Panc1 (cell line): ENCODE measurements around the gene ALDH6A1. TPM values are rescaled to one million over a fixed set of nuclear protein-coding genes. Genes with fewer than 3 reads are reported as not detected.

Experiments
- ATAC-seq: fragments of 200-7000 bp; cut with Tn5 transposase; 2 replicates; pipeline ENCODE4 v1.9.1; 2020; ENCODE audit warnings: mild to moderate bottlenecking, moderate library complexity
- BruUV-seq: library from RNA; stranded (reverse); fragments of 400-500 nt; replicated peaks from 2 replicates; lab custom pipeline; 2021; lab: Mats Ljungman, UMichigan
- CTCF ChIA-PET: fragments of 300-600 bp; sonication (Branson Sonifier 250); formaldehyde crosslinking; loops from one replicate; lab custom pipeline; 2022; ENCODE audit warnings: antibody characterized with exemption; lab: Charles Lee
- POLR2A ChIA-PET: fragments of 300-600 bp; sonication (Branson Sonifier 250); formaldehyde crosslinking; loops from one replicate; lab custom pipeline; 2022; ENCODE audit warnings: antibody characterized with exemption; lab: Charles Lee
- DNase-seq: peaks from one replicate; pipeline ENCODE4 v3.0.0-alpha.2; 2010; ENCODE audit warnings: low read depth, low spot score
- H3K27ac ChIP-seq: 2 replicates; pipeline ENCODE4 v1.5.1; 2011; ENCODE audit warnings: mild to moderate bottlenecking, low read length, inconsistent platforms
- H3K27me3 ChIP-seq: fragments of 200-500 bp; sonication (Bioruptor generic); 2 replicates; pipeline ENCODE4 v1.6.0; 2014; ENCODE audit warnings: low read length, inconsistent platforms; ENCODE audit not compliant: control insufficient read depth, insufficient read depth
- H3K36me3 ChIP-seq: fragments of 200-500 bp; sonication (Bioruptor generic); 2 replicates; pipeline ENCODE4 v1.5.1; 2014; ENCODE audit warnings: inconsistent platforms, mild to moderate bottlenecking, low read length, moderate library complexity; ENCODE audit not compliant: control insufficient read depth, insufficient read depth
- H3K4me1 ChIP-seq: 2 replicates; pipeline ENCODE4 v1.5.1; 2011; ENCODE audit warnings: inconsistent platforms, mild to moderate bottlenecking, low read length, moderate library complexity; ENCODE audit not compliant: control insufficient read depth, insufficient read depth
- H3K4me3 ChIP-seq, 2 experiments: 2 replicates each; pipeline ENCODE4 v1.5.1; 2011 to 2012; ENCODE audit warnings: low read depth in 2 of 2, low read length in 2 of 2, mild to moderate bottlenecking in 2 of 2, inconsistent platforms in 1 of 2, moderate library complexity in 1 of 2
- H3K9me3 ChIP-seq: fragments of 200-500 bp; sonication (Bioruptor generic); 2 replicates; pipeline ENCODE4 v1.5.1; 2014; ENCODE audit warnings: low read depth, mild to moderate bottlenecking, inconsistent platforms, low read length, moderate library complexity; ENCODE audit not compliant: control insufficient read depth, insufficient read depth
- POLR2AphosphoS5 ChIP-seq: IDR thresholded peaks from 2 replicates; pipeline ENCODE4 v1.6.1; 2012; ENCODE audit warnings: mild to moderate bottlenecking, low read depth, low read length, moderate library complexity
- SIN3A ChIP-seq: IDR thresholded peaks from 2 replicates; pipeline ENCODE4 v1.6.1; 2012; ENCODE audit warnings: low read depth, mild to moderate bottlenecking, low read length, moderate library complexity, borderline replicate concordance; ENCODE audit not compliant: insufficient read depth
- TCF7L2 ChIP-seq: IDR thresholded peaks from 2 replicates; pipeline ENCODE4 v1.6.1; 2011; ENCODE audit warnings: mild to moderate bottlenecking, low read depth, low read length, inconsistent platforms
- in situ Hi-C: cut with HindIII; loops from 2 replicates; pipeline ENCODE4 v1.10.0; 2016; ENCODE audit warnings: low sequenced_read_pairs, low pct_unique_long_range_greater_than_20kb
- intact Hi-C: fragments of 100-400 bp; cut with micrococcal nuclease; formaldehyde crosslinking; loops from one replicate; pipeline ENCODE4 v1.10.0; 2022; ENCODE audit not compliant: unreplicated experiment
- total RNA-seq: library from RNA; stranded (reverse); gene quantifications from one replicate; pipeline ENCODE4 v1.2.1, GENCODE V29; 2021; ENCODE audit not compliant: unreplicated experiment
- TF ChIP-seq, protein P1 (sequence below), 2 experiments: IDR thresholded peaks; 2 replicates each; pipeline ENCODE4 v1.6.1; 2011 to 2012; ENCODE audit warnings: low read depth in 2 of 2, control low read depth in 1 of 2, low read length in 1 of 2, mild to moderate bottlenecking in 1 of 2, moderate library complexity in 1 of 2; ENCODE audit not compliant: insufficient read depth in 1 of 2
- TF ChIP-seq, protein P2 (sequence below): fragments of 450-650 bp; IDR thresholded peaks from 2 replicates; pipeline ENCODE4 v1.5.1; 2017; ENCODE audit warnings: mild to moderate bottlenecking

The ALDH6A1 gene
- total RNA-seq, 1 experiment from 2014 or later, result 2.1 TPM

DNA sequence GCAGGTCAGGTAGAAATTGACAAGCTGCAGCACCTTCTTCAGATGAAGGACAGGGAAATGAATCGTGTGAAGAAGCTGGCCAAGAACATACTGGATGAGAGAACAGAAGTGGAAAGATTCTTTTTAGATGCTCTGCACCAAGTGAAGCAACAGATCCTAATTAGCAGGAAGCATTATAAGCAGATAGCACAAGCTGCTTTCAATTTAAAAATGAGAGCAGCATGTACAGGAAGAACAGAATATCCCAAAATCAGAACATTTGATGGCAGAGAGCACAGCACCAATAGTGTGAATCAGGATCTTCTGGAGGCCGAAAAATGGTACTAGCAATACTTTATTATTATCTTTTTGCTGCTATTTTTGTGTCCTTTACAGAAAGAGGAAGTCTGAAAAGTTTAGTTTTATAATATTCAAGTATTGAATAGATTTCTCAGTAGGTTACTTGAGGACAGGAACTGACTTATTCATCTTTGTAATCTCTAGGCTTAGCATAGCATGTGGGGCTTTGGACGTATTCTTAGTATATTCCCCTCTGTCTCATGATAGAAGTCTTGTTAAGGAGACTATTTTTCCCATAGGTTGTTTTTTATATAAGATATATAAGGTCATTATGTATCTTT, 34.3 kb downstream of the ALDH6A1 start:
- no peaks in the 10 kb centered on the region for H3K9me3 ChIP-seq
- H3K27ac ChIP-seq, result no peak overlapping the region
- H3K4me1 ChIP-seq, result no peaks in the 10 kb centered on the region
- no peak for ATAC-seq
- TF ChIP-seq, protein P1, sequence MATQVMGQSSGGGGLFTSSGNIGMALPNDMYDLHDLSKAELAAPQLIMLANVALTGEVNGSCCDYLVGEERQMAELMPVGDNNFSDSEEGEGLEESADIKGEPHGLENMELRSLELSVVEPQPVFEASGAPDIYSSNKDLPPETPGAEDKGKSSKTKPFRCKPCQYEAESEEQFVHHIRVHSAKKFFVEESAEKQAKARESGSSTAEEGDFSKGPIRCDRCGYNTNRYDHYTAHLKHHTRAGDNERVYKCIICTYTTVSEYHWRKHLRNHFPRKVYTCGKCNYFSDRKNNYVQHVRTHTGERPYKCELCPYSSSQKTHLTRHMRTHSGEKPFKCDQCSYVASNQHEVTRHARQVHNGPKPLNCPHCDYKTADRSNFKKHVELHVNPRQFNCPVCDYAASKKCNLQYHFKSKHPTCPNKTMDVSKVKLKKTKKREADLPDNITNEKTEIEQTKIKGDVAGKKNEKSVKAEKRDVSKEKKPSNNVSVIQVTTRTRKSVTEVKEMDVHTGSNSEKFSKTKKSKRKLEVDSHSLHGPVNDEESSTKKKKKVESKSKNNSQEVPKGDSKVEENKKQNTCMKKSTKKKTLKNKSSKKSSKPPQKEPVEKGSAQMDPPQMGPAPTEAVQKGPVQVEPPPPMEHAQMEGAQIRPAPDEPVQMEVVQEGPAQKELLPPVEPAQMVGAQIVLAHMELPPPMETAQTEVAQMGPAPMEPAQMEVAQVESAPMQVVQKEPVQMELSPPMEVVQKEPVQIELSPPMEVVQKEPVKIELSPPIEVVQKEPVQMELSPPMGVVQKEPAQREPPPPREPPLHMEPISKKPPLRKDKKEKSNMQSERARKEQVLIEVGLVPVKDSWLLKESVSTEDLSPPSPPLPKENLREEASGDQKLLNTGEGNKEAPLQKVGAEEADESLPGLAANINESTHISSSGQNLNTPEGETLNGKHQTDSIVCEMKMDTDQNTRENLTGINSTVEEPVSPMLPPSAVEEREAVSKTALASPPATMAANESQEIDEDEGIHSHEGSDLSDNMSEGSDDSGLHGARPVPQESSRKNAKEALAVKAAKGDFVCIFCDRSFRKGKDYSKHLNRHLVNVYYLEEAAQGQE (IDR thresholded peaks at IDR 0.05; ENCODE audit: insufficient read depth in 1 of 2, low read depth in 2 of 2, low read length in 1 of 2), result no peak
- TF ChIP-seq, protein P2, sequence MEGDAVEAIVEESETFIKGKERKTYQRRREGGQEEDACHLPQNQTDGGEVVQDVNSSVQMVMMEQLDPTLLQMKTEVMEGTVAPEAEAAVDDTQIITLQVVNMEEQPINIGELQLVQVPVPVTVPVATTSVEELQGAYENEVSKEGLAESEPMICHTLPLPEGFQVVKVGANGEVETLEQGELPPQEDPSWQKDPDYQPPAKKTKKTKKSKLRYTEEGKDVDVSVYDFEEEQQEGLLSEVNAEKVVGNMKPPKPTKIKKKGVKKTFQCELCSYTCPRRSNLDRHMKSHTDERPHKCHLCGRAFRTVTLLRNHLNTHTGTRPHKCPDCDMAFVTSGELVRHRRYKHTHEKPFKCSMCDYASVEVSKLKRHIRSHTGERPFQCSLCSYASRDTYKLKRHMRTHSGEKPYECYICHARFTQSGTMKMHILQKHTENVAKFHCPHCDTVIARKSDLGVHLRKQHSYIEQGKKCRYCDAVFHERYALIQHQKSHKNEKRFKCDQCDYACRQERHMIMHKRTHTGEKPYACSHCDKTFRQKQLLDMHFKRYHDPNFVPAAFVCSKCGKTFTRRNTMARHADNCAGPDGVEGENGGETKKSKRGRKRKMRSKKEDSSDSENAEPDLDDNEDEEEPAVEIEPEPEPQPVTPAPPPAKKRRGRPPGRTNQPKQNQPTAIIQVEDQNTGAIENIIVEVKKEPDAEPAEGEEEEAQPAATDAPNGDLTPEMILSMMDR, result no peak
- TF ChIP-seq SIN3A (no peak), TCF7L2 (no peak), POLR2AphosphoS5 (no peak)
- BruUV-seq, result no TSS peak
- H3K36me3 ChIP-seq, result no peaks in the 10 kb centered on the region
- in situ Hi-C loops (no loop called here), intact Hi-C loops (no loop called here)
- ChIA-PET POLR2A (no interaction called here), CTCF (no interaction called here)
- DNase-seq, result no peak
- H3K27me3 ChIP-seq, result no peaks in the 10 kb centered on the region
- no peak overlapping the region for H3K4me3 ChIP-seq

- in situ Hi-C loops, result no loop called here
- ATAC-seq, result no peak
Observed at GRCh38 chr14:74048281-74048680, 36.0 kb downstream of the ALDH6A1 start.

More at GRCh38 chr14:74048281-74048680, 36.0 kb downstream of the ALDH6A1 start:
- ChIA-PET POLR2A (no interaction called here), CTCF (no interaction called here)
- intact Hi-C loops, result no loop called here
- H3K36me3 ChIP-seq, result no peaks in the 10 kb centered on the region
- no TSS peak for BruUV-seq
- TF ChIP-seq TCF7L2 (no peak), POLR2AphosphoS5 (no peak), SIN3A (no peak)
- TF ChIP-seq, protein P2, result no peak
- TF ChIP-seq, protein P1 (IDR thresholded peaks at IDR 0.05; ENCODE audit: insufficient read depth in 1 of 2, low read depth in 2 of 2, low read length in 1 of 2), result no peak
- no peaks in the 10 kb centered on the region for H3K27me3 ChIP-seq
- no peak overlapping the region for H3K27ac ChIP-seq
- no peaks in the 10 kb centered on the region for H3K4me1 ChIP-seq
- no peaks in the 10 kb centered on the region for H3K9me3 ChIP-seq
- H3K4me3 ChIP-seq, result no peak overlapping the region
- DNase-seq, result no peak
